HepG2 (cell line): ENCODE data around the gene LRRC8D. TPM values are rescaled to one million over a fixed set of nuclear protein-coding genes. Genes with fewer than 3 reads are reported as not detected.

Source experiments
- ASH2L ChIP-seq: fragments of 300-600, 200-600 bp; sonication (generic); IDR thresholded peaks from 2 replicates; pipeline ENCODE4 v1.7.0; 2017; ENCODE audit warnings: low read depth, mild to moderate bottlenecking, moderate library complexity, mixed read lengths, low read length; ENCODE audit not compliant: insufficient read length
- BCL3 ChIP-seq: sonication (generic); formaldehyde crosslinking; IDR thresholded peaks from 2 replicates; pipeline ENCODE4 v1.5.1; 2020; ENCODE audit warnings: mild to moderate bottlenecking, missing genetic modification reagents, moderate library complexity
- DPF2 ChIP-seq: sonication (generic); formaldehyde crosslinking; IDR thresholded peaks from 2 replicates; pipeline ENCODE4 v1.4.0; 2020; ENCODE audit warnings: mild to moderate bottlenecking, low read depth, missing genetic modification reagents, borderline replicate concordance
- FOSL2 ChIP-seq: sonication (generic); formaldehyde crosslinking; IDR thresholded peaks from 2 replicates; pipeline ENCODE4 v1.4.0; 2020; ENCODE audit warnings: missing genetic modification reagents
- FOXM1 ChIP-seq: sonication (generic); formaldehyde crosslinking; IDR thresholded peaks from 2 replicates; pipeline ENCODE4 v1.5.0; 2020; ENCODE audit warnings: missing genetic modification reagents
- HDAC2 ChIP-seq: sonication (generic); formaldehyde crosslinking; IDR thresholded peaks from 2 replicates; pipeline ENCODE4 v1.4.0; 2020; ENCODE audit warnings: missing genetic modification reagents
- NONO ChIP-seq, 2 experiments: fragments of 450-650 bp in 1 of 2; sonication (generic) in 1 of 2; formaldehyde crosslinking in 1 of 2; IDR thresholded peaks in 1 of 2; conservative IDR thresholded peaks in 1 of 2; 2 replicates each; pipeline versions ENCODE4 v1.6.1 to v1.8.0; 2017 to 2022; ENCODE audit warnings: mild to moderate bottlenecking in 1 of 2, missing genetic modification reagents in 1 of 2, moderate library complexity in 1 of 2
- PPARG ChIP-seq: conservative IDR thresholded peaks from 2 replicates; pipeline ENCODE4 v1.6.1; 2016; ENCODE audit warnings: missing biosample characterization, missing genetic modification reagents
- RARA ChIP-seq: IDR thresholded peaks from 2 replicates; pipeline ENCODE4 v1.6.1; 2016; ENCODE audit warnings: missing genetic modification reagents, missing compliant biosample characterization
- RFX1 ChIP-seq: fragments of 450-650 bp; IDR thresholded peaks from 2 replicates; pipeline ENCODE4 v1.6.1; 2017
- RFX3 ChIP-seq: IDR thresholded peaks from 2 replicates; pipeline ENCODE4 v1.6.1; 2016; ENCODE audit warnings: missing biosample characterization, missing genetic modification reagents
- TBP ChIP-seq: sonication (generic); formaldehyde crosslinking; IDR thresholded peaks from 2 replicates; pipeline ENCODE4 v1.5.0; 2020; ENCODE audit warnings: missing genetic modification reagents
- TCF7 ChIP-seq: sonication (generic); IDR thresholded peaks from 2 replicates; pipeline ENCODE4 v1.6.1; 2016; ENCODE audit warnings: antibody characterized with exemption, low read depth
- WIZ ChIP-seq: sonication (generic); formaldehyde crosslinking; IDR thresholded peaks from 2 replicates; pipeline ENCODE4 v1.5.1; 2020; ENCODE audit warnings: mild to moderate bottlenecking, missing genetic modification reagents
- ZNF263 ChIP-seq: sonication (generic); formaldehyde crosslinking; IDR thresholded peaks from 2 replicates; pipeline ENCODE4 v1.4.0; 2020; ENCODE audit warnings: missing genetic modification reagents
- ZNF616 ChIP-seq: sonication (generic); formaldehyde crosslinking; IDR thresholded peaks from 2 replicates; pipeline ENCODE4 v1.5.0; 2020; ENCODE audit warnings: low read depth, mild to moderate bottlenecking, missing genetic modification reagents
- ZNF619 ChIP-seq: sonication (generic); formaldehyde crosslinking; IDR thresholded peaks from 2 replicates; pipeline ENCODE4 v1.4.0; 2020; ENCODE audit warnings: mild to moderate bottlenecking, missing genetic modification reagents
- ZNF7 ChIP-seq: IDR thresholded peaks from 2 replicates; pipeline ENCODE4 v1.6.1; 2016; ENCODE audit warnings: missing biosample characterization, missing genetic modification reagents
- ZNF713 ChIP-seq: sonication (generic); formaldehyde crosslinking; IDR thresholded peaks from 2 replicates; pipeline ENCODE4 v1.4.0; 2020; ENCODE audit warnings: mild to moderate bottlenecking, missing genetic modification reagents
- polyA plus RNA-seq, 8 experiments: library from polyadenylated mRNA; depleted of rRNA in 3 of 8; stranded (reverse) in 7 of 8; unstranded in 1 of 8; fragments of >200 nt; fragmentation: Illumina TruSeq in 4 of 8; extraction: Trizol in 4 of 8; gene quantifications; 2 replicates each; pipeline versions ENCODE4 v1.2.1 to v1.2.3, GENCODE V29; 2011 to 2016; ENCODE audit warnings: low read depth in 4 of 8, missing spikeins in 1 of 8, mixed read lengths in 1 of 8; ENCODE audit not compliant: insufficient read depth in 1 of 8
- total RNA-seq, 5 experiments: library from RNA; depleted of rRNA; stranded (reverse); fragments of >200 nt; fragmentation: Illumina TruSeq; extraction: Trizol; gene quantifications; 2 replicates each; pipeline ENCODE4 v1.2.3, GENCODE V29; 2016; ENCODE audit warnings: low read depth in 1 of 5
- TF ChIP-seq, protein P1 (sequence below): sonication (generic); formaldehyde crosslinking; IDR thresholded peaks from 2 replicates; pipeline ENCODE4 v1.4.0; 2020; ENCODE audit warnings: missing genetic modification reagents, low read depth, mild to moderate bottlenecking, borderline replicate concordance
- TF ChIP-seq, protein P2 (sequence below): sonication (generic); formaldehyde crosslinking; IDR thresholded peaks from 2 replicates; pipeline ENCODE4 v1.4.0; 2020; ENCODE audit warnings: mild to moderate bottlenecking, missing genetic modification reagents, borderline replicate concordance
- TF ChIP-seq, protein P3 (sequence below): sonication (generic); formaldehyde crosslinking; IDR thresholded peaks from 2 replicates; pipeline ENCODE4 v1.5.0; 2020; ENCODE audit warnings: mild to moderate bottlenecking, missing genetic modification reagents
- TF ChIP-seq, protein P4 (sequence below): sonication (generic); formaldehyde crosslinking; IDR thresholded peaks from 2 replicates; pipeline ENCODE4 v1.4.0; 2020; ENCODE audit warnings: missing genetic modification reagents

LRRC8D gene
- total and polyA plus RNA-seq, 2 of the 13 experiments (the other 11 are each of a cell fraction or from before 2014, with no cell fraction given) = 29.9 to 45.5 TPM

DNA sequence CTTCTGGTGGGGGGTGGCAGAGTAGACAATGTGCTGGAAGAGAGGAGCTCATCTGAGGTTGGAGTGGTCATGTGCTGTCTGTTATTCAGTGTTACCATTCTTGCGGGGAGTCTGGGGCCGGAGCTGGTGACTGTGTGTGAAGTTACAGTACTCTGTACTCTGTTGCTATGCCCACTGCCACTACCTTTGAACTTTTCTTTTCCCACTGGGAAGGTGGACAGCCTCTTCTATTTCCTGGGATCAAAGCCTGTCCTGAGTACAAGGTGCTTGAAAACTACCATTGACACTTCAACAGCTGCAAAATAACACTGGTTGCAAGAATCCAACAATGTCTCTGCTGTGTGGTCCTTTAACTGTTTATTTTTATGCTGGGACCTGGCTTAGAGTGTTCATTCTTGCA lies 107.7 kb downstream of the LRRC8D start (continued):
- peak; percentile 90 for TF ChIP-seq TCF7
- no peak for TF ChIP-seq ZNF263
- TF ChIP-seq WIZ (CRISPR knock-in tag) = no peak
- TF ChIP-seq NONO (IDR thresholded peaks at IDR 0.05) = no peak
- 0 out of 2 replicates have a peak, but pooled peaks have one; percentile 41 for TF ChIP-seq NONO (CRISPR knock-in tag; conservative IDR thresholded peaks at IDR 0.05)
- TF ChIP-seq, protein P1, sequence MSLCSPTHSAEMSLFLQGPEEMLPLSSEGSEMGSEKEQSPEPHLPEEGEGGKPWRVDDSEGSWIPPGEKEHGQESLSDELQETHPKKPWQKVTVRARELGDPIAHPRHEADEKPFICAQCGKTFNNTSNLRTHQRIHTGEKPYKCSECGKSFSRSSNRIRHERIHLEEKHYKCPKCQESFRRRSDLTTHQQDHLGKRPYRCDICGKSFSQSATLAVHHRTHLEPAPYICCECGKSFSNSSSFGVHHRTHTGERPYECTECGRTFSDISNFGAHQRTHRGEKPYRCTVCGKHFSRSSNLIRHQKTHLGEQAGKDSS (CRISPR knock-in tag) = no peak
- 0 out of 2 replicates have a peak, but pooled peaks have one; percentile 52 for TF ChIP-seq RFX3 (CRISPR knock-in tag)
- TF ChIP-seq PPARG = peak; percentile 37; the same call in 1 of the 2 replicates
- peak; percentile 79 for TF ChIP-seq RARA (CRISPR knock-in tag)
- TF ChIP-seq DPF2 (CRISPR knock-in tag) = peak; percentile 74; the same call in 1 of the 2 replicates
- TF ChIP-seq, protein P2, sequence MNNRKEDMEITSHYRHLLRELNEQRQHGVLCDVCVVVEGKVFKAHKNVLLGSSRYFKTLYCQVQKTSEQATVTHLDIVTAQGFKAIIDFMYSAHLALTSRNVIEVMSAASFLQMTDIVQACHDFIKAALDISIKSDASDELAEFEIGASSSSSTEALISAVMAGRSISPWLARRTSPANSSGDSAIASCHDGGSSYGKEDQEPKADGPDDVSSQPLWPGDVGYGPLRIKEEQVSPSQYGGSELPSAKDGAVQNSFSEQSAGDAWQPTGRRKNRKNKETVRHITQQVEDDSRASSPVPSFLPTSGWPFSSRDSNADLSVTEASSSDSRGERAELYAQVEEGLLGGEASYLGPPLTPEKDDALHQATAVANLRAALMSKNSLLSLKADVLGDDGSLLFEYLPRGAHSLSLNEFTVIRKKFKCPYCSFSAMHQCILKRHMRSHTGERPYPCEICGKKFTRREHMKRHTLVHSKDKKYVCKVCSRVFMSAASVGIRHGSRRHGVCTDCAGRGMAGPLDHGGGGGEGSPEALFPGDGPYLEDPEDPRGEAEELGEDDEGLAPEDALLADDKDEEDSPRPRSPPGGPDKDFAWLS (CRISPR knock-in tag) = no peak
- peak; percentile 75; the same call in 1 of the 2 replicates for TF ChIP-seq HDAC2
- TF ChIP-seq, protein P3, sequence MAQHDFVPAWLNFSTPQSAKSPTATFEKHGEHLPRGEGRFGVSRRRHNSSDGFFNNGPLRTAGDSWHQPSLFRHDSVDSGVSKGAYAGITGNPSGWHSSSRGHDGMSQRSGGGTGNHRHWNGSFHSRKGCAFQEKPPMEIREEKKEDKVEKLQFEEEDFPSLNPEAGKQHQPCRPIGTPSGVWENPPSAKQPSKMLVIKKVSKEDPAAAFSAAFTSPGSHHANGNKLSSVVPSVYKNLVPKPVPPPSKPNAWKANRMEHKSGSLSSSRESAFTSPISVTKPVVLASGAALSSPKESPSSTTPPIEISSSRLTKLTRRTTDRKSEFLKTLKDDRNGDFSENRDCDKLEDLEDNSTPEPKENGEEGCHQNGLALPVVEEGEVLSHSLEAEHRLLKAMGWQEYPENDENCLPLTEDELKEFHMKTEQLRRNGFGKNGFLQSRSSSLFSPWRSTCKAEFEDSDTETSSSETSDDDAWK (CRISPR knock-in tag) = no peak
- TF ChIP-seq ZNF616 (CRISPR knock-in tag) = no peak
- no peak for TF ChIP-seq TBP (CRISPR knock-in tag)
- no peak for TF ChIP-seq BCL3
- TF ChIP-seq ASH2L = peak; percentile 29
- no peak for TF ChIP-seq FOXM1 (CRISPR knock-in tag)
- no peak for TF ChIP-seq ZNF7 (CRISPR knock-in tag)
- peak; percentile 74; the same call in 1 of the 2 replicates for TF ChIP-seq RFX1
- TF ChIP-seq, protein P4, sequence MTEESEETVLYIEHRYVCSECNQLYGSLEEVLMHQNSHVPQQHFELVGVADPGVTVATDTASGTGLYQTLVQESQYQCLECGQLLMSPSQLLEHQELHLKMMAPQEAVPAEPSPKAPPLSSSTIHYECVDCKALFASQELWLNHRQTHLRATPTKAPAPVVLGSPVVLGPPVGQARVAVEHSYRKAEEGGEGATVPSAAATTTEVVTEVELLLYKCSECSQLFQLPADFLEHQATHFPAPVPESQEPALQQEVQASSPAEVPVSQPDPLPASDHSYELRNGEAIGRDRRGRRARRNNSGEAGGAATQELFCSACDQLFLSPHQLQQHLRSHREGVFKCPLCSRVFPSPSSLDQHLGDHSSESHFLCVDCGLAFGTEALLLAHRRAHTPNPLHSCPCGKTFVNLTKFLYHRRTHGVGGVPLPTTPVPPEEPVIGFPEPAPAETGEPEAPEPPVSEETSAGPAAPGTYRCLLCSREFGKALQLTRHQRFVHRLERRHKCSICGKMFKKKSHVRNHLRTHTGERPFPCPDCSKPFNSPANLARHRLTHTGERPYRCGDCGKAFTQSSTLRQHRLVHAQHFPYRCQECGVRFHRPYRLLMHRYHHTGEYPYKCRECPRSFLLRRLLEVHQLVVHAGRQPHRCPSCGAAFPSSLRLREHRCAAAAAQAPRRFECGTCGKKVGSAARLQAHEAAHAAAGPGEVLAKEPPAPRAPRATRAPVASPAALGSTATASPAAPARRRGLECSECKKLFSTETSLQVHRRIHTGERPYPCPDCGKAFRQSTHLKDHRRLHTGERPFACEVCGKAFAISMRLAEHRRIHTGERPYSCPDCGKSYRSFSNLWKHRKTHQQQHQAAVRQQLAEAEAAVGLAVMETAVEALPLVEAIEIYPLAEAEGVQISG (CRISPR knock-in tag) = no peak
- 0 out of 2 replicates have a peak, but pooled peaks have one; percentile 16 for TF ChIP-seq FOSL2 (CRISPR knock-in tag)
- no peak for TF ChIP-seq ZNF619
- TF ChIP-seq ZNF713 (CRISPR knock-in tag) = no peak
